Activated T-cell treated with anti-CD3 and anti-CD28 coated beads for 24 hours (primary cell): ENCODE data around the gene FUT6.
"Not testable (repeated sequence)": the region's sequence is repeated elsewhere in the genome, so short reads cannot be mapped to it uniquely, and the experiment has no call there.

Source experiments
- DNase-seq: peaks from one replicate; pipeline ENCODE4 v3.0.0-alpha.2; 2020; ENCODE audit warnings: low read depth

Gene FUT6

GRCh38 chr19:5785423-5785822, 54.1 kb downstream of the FUT6 start:
- no peak for DNase-seq

- no peak for DNase-seq
Measured at GRCh38 chr19:5784581-5785147, 54.8 kb downstream of the FUT6 start, which contains the start of gene PRR22. PRR22 (minus strand) TSS chr19:5784746; CDS start chr19:5784660, 86 bp downstream.

- DNase-seq = no peak
Measured at GRCh38 chr19:5782945-5783919, 56.3 kb downstream of the FUT6 start.

DNA sequence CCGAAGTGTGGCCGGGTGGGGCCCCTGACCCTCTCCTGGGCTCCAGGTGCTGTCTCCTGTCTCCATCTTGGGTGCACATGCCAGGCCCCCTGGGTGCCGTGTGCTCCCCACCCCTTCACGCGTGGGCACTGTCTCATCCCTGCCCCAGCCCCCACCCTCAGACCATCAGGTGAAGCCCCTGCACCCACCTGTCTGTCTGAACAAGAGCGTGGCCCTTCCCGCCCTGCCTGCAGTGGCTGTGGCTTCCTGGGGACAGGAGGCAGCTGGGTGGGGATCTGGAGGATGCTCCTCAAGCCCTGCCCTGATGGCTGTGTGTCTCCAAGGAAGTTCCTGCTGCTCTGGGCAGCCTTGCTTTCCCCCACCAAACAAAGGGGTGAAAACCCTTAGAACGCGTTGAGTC, 57.2 kb downstream of the FUT6 start:
- no peak for DNase-seq

DNA sequence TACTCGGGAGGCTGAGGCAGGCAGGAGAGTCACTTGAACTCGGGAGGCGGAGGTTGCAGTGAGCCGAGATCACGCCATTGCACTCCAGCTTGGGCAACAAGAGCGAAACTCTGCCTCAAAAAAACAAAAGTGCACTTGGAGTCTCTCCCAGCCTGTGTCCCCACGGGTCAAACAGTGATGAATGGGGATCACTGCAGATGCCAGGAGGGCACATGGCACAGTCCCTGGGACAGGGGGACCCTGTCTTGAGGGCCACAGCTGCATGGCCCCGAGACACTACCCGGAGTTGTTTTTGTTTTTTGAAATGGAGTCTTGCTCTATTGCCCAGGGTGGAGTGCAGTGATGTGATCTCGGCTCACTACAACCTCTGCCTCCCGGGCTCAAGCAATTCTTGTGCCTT, 58.6 kb downstream of the FUT6 start:
- DNase-seq = not testable (repeated sequence)
